Transverse colon (tissue), 4 donors: ENCODE data around the gene PRKCE. TPM values are rescaled to one million over a fixed set of nuclear protein-coding genes. Genes with fewer than 3 reads are reported as not detected.

Experiments
- DNase-seq: peaks from one replicate; pipeline ENCODE4 v3.0.0-alpha.2; 2019
- H3K27ac ChIP-seq, 4 donors: fragments of 200-600 bp; sonication (generic); 2 replicates each; pipeline ENCODE4 v1.5.1; 2016 to 2018; ENCODE audit warnings: inconsistent platforms in 4 of 4
- H3K27me3 ChIP-seq: fragments of 200-600 bp; sonication (generic); 2 replicates; pipeline ENCODE4 v1.5.1; 2017; ENCODE audit warnings: inconsistent platforms
- H3K36me3 ChIP-seq, 4 donors: fragments of 200-600 bp; sonication (generic); 2 replicates each; pipeline ENCODE4 v1.5.1; 2017 to 2019; ENCODE audit warnings: inconsistent platforms in 4 of 4
- H3K4me1 ChIP-seq, 4 donors: fragments of 200-600 bp; sonication (generic); 2 replicates each; pipeline ENCODE4 v1.5.1; 2017 to 2020; ENCODE audit warnings: inconsistent platforms in 4 of 4
- H3K4me3 ChIP-seq, 4 donors: fragments of 200-600 bp; sonication (generic); 1 replicate in 1 of 4; 2 replicates in 3 of 4; pipeline versions ENCODE4 v1.5.1 to v1.6.1; 2017 to 2019; ENCODE audit warnings: inconsistent platforms in 4 of 4
- H3K9me3 ChIP-seq, 2 donors: fragments of 200-600 bp; sonication (generic); 2 replicates each; pipeline ENCODE4 v1.5.1; 2017 to 2019; ENCODE audit warnings: inconsistent platforms in 2 of 2
- EP300 ChIP-seq: sonication (generic); formaldehyde crosslinking; IDR thresholded peaks from one replicate; pipeline ENCODE4 v1.6.1; 2017; ENCODE audit warnings: antibody characterized with exemption, low read depth
- POLR2A ChIP-seq: fragments of 450-650 bp; IDR thresholded peaks from one replicate; pipeline ENCODE4 v1.6.1; 2016; ENCODE audit warnings: antibody characterized with exemption, mild to moderate bottlenecking, moderate library complexity
- POLR2AphosphoS5 ChIP-seq, 3 donors: sonication (generic); formaldehyde crosslinking; IDR thresholded peaks; one replicate each; pipeline ENCODE4 v1.6.1; 2016; ENCODE audit warnings: antibody characterized with exemption in 3 of 3
- WGBS, 2 donors: methylation state at CpG; one replicate each; pipeline ENCODE4 v1.1.5; 2018; ENCODE audit warnings: low coverage in 1 of 2; 5-methylcytosine and 5-hydroxymethylcytosine counted together
- in situ Hi-C, 4 donors: fragments of 200-750 bp; cut with MboI; loops; one replicate each; pipeline versions ENCODE4 v1.15.0 to v1.15.1; 2017; ENCODE audit warnings: low sequenced_read_pairs in 3 of 4, low pct_ligation_motif_present in 1 of 4, low pct_unique_long_range_greater_than_20kb in 1 of 4
- intact Hi-C: fragments of 100-400 bp; cut with DNase I; formaldehyde crosslinking; loops from one replicate; pipeline ENCODE4 v1.15.1; 2023; ENCODE audit warnings: low total_unique reads
- total RNA-seq, 4 donors: library from RNA; depleted of rRNA; stranded (reverse); fragments of >200 nt; gene quantifications; one replicate each; pipeline ENCODE4 v1.1.0, GENCODE V29; 2016
- TF ChIP-seq, protein P1 (sequence below), 5 experiments: fragments of 200-600 bp in 3 of 5; fragments of 450-650 bp in 2 of 5; sonication (generic) in 3 of 5; IDR thresholded peaks; 1 replicate in 2 of 5; 2 replicates in 3 of 5; pipeline ENCODE4 v1.5.1; 2016 to 2017; ENCODE audit warnings: antibody characterized with exemption in 5 of 5, inconsistent platforms in 3 of 5, mild to moderate bottlenecking in 2 of 5, moderate library complexity in 1 of 5

The PRKCE gene
- total RNA-seq, 4 donors from 2014 or later = 8.6 to 20.6 (median 11.3) TPM

DNA sequence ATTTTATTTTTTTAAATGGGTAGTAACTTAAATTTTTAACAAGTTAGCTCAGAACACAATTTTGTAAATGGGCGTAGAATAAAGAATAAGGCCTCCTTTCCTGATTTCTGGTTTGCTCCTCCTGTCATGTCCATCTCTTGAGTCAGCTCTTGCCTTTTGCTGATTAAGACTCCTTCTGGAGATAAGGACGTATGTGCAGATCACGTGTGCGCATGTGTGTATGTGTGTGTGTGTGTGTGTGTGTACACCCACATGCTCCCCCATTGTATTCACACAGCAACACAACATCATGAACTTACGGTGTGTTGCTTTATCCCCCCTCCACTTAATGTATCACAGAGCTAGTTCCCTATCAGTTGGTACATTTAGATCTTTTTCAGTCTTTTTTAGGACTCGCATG lies 182.9 kb downstream of the PRKCE start:
- Histone ChIP-seq H3K27me3 (no peaks in the 10 kb centered on the region), H3K36me3 (no peaks in the 10 kb centered on the region), H3K9me3 (peaks cover 8 to 10% of the 10 kb centered on the region in 2 donors), H3K27ac (no peak overlapping the region), H3K4me3 (no peak overlapping the region), H3K4me1 (peaks cover 0 to 7% (median 2%) of the 10 kb centered on the region in 4 donors)
- no peak for DNase-seq
- TF ChIP-seq POLR2A (no peak), POLR2AphosphoS5 (IDR thresholded peaks at IDR 0.05) (no peak), EP300 (no peak)
- TF ChIP-seq, protein P1, sequence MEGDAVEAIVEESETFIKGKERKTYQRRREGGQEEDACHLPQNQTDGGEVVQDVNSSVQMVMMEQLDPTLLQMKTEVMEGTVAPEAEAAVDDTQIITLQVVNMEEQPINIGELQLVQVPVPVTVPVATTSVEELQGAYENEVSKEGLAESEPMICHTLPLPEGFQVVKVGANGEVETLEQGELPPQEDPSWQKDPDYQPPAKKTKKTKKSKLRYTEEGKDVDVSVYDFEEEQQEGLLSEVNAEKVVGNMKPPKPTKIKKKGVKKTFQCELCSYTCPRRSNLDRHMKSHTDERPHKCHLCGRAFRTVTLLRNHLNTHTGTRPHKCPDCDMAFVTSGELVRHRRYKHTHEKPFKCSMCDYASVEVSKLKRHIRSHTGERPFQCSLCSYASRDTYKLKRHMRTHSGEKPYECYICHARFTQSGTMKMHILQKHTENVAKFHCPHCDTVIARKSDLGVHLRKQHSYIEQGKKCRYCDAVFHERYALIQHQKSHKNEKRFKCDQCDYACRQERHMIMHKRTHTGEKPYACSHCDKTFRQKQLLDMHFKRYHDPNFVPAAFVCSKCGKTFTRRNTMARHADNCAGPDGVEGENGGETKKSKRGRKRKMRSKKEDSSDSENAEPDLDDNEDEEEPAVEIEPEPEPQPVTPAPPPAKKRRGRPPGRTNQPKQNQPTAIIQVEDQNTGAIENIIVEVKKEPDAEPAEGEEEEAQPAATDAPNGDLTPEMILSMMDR (IDR thresholded peaks at IDR 0.05) = no peak
- intact Hi-C loops (no loop called here), in situ Hi-C loops (no loop called here)
- WGBS, 2 donors = 96 to 98% methylated on average over 5 to 6 of the region's 6 CpGs

DNA sequence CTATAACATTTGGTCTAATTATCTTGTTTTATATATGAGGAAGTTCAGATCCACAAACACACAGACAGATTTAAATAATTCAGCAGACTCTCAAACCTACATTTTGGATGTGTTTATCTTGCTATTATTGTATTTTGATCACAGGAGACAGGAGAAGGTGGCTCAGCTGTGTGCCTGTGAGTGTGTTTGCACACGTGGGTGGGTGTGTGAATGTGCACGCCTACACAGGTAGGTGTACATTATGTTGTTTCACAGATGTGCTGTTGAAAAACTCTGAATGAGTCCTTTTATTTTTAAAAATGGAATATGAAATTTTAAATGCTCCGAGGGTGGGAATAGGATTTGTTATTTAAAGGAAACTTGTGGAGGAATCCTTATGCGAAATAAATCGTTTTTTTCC lies 183.4 kb downstream of the PRKCE start:
- H3K27me3 ChIP-seq = no peaks in the 10 kb centered on the region
- in situ Hi-C loops = no loop called here
- WGBS, 2 donors = 91% methylated on average over 5 of the region's 5 CpGs
- intact Hi-C loops = no loop called here
- H3K4me1 ChIP-seq = peaks cover 0 to 9% (median 6%) of the 10 kb centered on the region in 4 donors
- H3K27ac ChIP-seq = no peak overlapping the region
- no peaks in the 10 kb centered on the region for H3K36me3 ChIP-seq
- TF ChIP-seq EP300 (no peak), POLR2AphosphoS5 (IDR thresholded peaks at IDR 0.05) (no peak), POLR2A (no peak)
- TF ChIP-seq, protein P1 (IDR thresholded peaks at IDR 0.05) = no peak
- H3K4me3 ChIP-seq = no peak overlapping the region
- peaks cover 8 to 10% of the 10 kb centered on the region in 2 donors for H3K9me3 ChIP-seq
- no peak for DNase-seq

DNA sequence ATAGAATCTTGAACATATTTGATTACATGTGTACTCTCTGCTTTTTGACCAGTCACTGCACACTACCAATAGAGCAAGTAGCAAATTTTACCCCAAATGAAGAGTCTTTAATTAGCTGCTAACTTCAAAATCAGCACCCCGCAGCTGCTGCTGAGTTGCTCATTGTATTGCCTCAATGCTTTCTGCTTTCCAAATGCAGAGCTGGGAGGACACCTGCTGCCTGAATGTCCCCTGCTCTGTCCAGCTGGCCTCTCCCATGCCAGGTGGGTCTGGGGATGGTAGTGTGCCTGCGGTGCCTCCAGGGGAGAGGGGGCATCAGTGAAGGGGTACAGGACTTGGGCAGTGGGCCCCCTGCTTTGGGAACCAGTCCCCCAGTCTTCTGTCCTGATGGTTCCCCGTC lies 184.8 kb downstream of the PRKCE start:
- intact Hi-C loops (no loop called here), in situ Hi-C loops (no loop called here)
- Histone ChIP-seq H3K27me3 (no peaks in the 10 kb centered on the region), H3K36me3 (no peaks in the 10 kb centered on the region), H3K4me3 (no peak overlapping the region), H3K27ac (no peak overlapping the region), H3K4me1 (peaks cover 0 to 16% (median 9%) of the 10 kb centered on the region in 4 donors), H3K9me3 (no peaks in the 10 kb centered on the region)
- WGBS, 2 donors = 75 to 80% methylated on average over 2 to 3 of the region's 3 CpGs
- DNase-seq = no peak
- TF ChIP-seq POLR2A (no peak), EP300 (no peak), POLR2AphosphoS5 (IDR thresholded peaks at IDR 0.05) (no peak)
- TF ChIP-seq, protein P1 (IDR thresholded peaks at IDR 0.05) = no peak

DNA sequence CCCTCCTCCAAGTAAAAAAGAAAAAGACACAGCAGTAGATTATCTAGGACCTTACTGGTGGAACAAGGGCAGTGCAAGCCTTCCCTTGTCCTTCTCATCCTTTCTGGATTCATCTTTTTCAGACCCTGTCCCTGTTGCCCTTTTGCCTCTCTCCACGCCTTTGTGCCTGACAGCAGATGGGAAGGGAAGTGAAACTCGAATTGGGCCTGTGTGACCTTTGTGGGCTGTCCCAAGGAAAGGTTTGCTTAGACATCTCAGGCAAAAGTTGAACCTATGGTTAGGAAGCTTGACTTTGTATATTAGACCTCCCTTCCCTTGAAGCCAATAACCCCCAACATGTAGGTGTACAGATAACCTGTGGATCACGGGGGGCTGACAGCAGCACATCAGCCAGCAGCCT lies 185.3 kb downstream of the PRKCE start:
- Histone ChIP-seq H3K27me3 (no peaks in the 10 kb centered on the region), H3K36me3 (no peaks in the 10 kb centered on the region), H3K4me3 (no peak overlapping the region), H3K4me1 (peaks cover 0 to 16% (median 9%) of the 10 kb centered on the region in 4 donors), H3K27ac (no peak overlapping the region), H3K9me3 (no peaks in the 10 kb centered on the region)
- TF ChIP-seq EP300 = no peak
- no peak for TF ChIP-seq POLR2A
- TF ChIP-seq POLR2AphosphoS5 (IDR thresholded peaks at IDR 0.05) = no peak
- no peak for DNase-seq
- in situ Hi-C loops = no loop called here
- intact Hi-C loops = no loop called here
- 69 to 70% methylated on average over 2 to 3 of the region's 3 CpGs for whole genome bisulfite sequencing, 2 donors

DNA sequence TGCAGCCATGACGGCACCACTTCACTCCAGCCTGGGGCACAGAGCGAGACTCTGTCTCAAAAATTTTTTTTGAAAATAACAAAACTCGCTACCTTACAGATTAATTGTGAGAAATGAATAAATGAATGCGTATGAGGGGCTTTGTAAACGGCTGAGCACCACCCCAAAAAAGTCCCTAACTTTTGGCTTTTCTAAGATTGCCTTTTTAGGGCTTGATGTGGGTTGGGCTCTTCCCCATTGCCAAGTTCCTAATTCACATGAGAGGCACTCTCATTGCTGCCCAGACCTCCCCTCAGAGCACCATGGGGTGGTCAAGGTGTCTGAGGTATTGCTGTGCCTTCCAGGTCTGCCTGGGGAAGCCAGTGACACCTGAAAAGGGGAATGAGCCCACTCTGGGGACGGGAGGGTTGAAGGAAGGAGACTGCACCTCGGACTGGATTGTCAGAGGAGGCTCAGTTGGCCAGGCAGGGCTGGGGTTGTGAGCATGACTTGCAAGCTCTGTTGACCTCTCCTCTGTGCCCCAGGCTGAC lies 186.4 kb downstream of the PRKCE start:
- 72 to 81% methylated on average over 5 to 7 of the region's 7 CpGs for WGBS, 2 donors
- Histone ChIP-seq H3K9me3 (no peaks in the 10 kb centered on the region), H3K4me3 (no peak overlapping the region), H3K36me3 (no peaks in the 10 kb centered on the region), H3K27me3 (no peaks in the 10 kb centered on the region), H3K4me1 (peaks cover 0 to 16% (median 9%) of the 10 kb centered on the region in 4 donors), H3K27ac (no peak overlapping the region)
- no peak for DNase-seq
- intact Hi-C loops = no loop called here
- in situ Hi-C loops = no loop called here
- TF ChIP-seq POLR2AphosphoS5 (IDR thresholded peaks at IDR 0.05) = no peak
- no peak for TF ChIP-seq POLR2A
- no peak for TF ChIP-seq EP300
- TF ChIP-seq, protein P1 (IDR thresholded peaks at IDR 0.05) = no peak
